MM.1S (cell line): ENCODE results near the gene ZSWIM9.

Experiments
- EZH2 ChIP-seq: fragments of 300-600 bp; sonication (generic); optimal IDR thresholded peaks from 2 replicates; pipeline ENCODE3; 2017; ENCODE audit warnings: low read depth, mild to moderate bottlenecking, antibody characterized with exemption, low read length, mixed read lengths
- EZH2phosphoT487 ChIP-seq: fragments of 300-600 bp; sonication (generic); IDR thresholded peaks from 2 replicates; pipeline ENCODE4 v1.6.1; 2018; ENCODE audit warnings: antibody characterized with exemption, low read length
- TF ChIP-seq, protein P1 (sequence below): fragments of 300-600 bp; sonication (generic); IDR thresholded peaks from 2 replicates; pipeline ENCODE4 v1.5.1; 2016; ENCODE audit warnings: antibody characterized with exemption, low read length, mixed read lengths

DNA sequence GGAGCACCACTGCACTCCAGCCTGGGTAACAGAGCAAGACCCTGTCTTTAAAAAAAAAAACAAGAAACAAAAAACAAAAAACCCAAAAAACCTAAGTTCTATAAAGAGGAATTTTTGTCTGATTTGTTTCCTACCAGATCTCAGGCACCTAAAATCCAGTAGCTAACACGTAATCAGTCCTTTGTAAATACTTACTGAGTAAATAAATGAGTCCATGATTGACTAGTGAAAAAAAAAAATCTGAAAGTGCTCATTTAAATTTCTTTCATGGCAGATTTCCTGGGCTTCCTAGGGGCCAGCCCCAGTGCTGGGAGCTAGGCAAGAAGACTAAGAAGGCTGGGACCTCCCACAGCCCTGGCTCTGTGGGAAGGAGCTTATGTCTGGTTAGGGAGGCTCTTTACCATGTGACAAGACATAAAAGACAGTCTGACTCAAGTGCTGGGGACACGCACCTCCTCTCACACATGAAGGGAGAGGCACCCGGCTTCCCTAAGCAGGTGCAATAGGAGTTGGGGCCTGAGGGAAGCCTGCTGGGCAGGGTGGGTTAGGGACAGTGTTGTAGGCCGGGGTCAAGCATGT, 22.8 kb upstream of the ZSWIM9 start:
- TF ChIP-seq, protein P1, sequence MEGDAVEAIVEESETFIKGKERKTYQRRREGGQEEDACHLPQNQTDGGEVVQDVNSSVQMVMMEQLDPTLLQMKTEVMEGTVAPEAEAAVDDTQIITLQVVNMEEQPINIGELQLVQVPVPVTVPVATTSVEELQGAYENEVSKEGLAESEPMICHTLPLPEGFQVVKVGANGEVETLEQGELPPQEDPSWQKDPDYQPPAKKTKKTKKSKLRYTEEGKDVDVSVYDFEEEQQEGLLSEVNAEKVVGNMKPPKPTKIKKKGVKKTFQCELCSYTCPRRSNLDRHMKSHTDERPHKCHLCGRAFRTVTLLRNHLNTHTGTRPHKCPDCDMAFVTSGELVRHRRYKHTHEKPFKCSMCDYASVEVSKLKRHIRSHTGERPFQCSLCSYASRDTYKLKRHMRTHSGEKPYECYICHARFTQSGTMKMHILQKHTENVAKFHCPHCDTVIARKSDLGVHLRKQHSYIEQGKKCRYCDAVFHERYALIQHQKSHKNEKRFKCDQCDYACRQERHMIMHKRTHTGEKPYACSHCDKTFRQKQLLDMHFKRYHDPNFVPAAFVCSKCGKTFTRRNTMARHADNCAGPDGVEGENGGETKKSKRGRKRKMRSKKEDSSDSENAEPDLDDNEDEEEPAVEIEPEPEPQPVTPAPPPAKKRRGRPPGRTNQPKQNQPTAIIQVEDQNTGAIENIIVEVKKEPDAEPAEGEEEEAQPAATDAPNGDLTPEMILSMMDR, result no peak
- TF ChIP-seq EZH2phosphoT487 (no peak), EZH2 (no peak)
